GM21390 (cell line): Measurements from ENCODE around the gene YBX1.
"Not testable (repeated sequence)": the region's sequence is repeated elsewhere in the genome, so short reads cannot be mapped to it uniquely, and the experiment has no call there.

Experiments used
- ATAC-seq: cut with Tn5 transposase; IDR thresholded peaks from one replicate; pipeline ENCODE4 v1.9.1; 2021; ENCODE audit not compliant: unreplicated experiment

YBX1 gene

GRCh38 chr1:42746436-42747105 lies 64.4 kb downstream of the YBX1 start:
- no peak for ATAC-seq

- ATAC-seq: no peak
Observed at GRCh38 chr1:42747125-42747524, 64.9 kb downstream of the YBX1 start.

GRCh38 chr1:42748021-42748420 lies 65.8 kb downstream of the YBX1 start:
- no peak for ATAC-seq

GRCh38 chr1:42748461-42749410 lies 66.5 kb downstream of the YBX1 start:
- ATAC-seq: no peak

GRCh38 chr1:42750041-42750440 lies 67.8 kb downstream of the YBX1 start:
- ATAC-seq: no peak

GRCh38 chr1:42751511-42752070 lies 69.4 kb downstream of the YBX1 start:
- ATAC-seq: not testable (repeated sequence)

- no peak for ATAC-seq
Observed at GRCh38 chr1:42752284-42752683, 70.1 kb downstream of the YBX1 start.

GRCh38 chr1:42753070-42753469 lies 70.9 kb downstream of the YBX1 start:
- no peak for ATAC-seq
